ENCODE results near the gene NEK6. TPM values are rescaled to one million over a fixed set of nuclear protein-coding genes. Genes with fewer than 3 reads are reported as not detected.

The NEK6 gene
- total and polyA plus RNA-seq, 9 donors: 7.2 to 45.1 (median 22.8) TPM

DNA sequence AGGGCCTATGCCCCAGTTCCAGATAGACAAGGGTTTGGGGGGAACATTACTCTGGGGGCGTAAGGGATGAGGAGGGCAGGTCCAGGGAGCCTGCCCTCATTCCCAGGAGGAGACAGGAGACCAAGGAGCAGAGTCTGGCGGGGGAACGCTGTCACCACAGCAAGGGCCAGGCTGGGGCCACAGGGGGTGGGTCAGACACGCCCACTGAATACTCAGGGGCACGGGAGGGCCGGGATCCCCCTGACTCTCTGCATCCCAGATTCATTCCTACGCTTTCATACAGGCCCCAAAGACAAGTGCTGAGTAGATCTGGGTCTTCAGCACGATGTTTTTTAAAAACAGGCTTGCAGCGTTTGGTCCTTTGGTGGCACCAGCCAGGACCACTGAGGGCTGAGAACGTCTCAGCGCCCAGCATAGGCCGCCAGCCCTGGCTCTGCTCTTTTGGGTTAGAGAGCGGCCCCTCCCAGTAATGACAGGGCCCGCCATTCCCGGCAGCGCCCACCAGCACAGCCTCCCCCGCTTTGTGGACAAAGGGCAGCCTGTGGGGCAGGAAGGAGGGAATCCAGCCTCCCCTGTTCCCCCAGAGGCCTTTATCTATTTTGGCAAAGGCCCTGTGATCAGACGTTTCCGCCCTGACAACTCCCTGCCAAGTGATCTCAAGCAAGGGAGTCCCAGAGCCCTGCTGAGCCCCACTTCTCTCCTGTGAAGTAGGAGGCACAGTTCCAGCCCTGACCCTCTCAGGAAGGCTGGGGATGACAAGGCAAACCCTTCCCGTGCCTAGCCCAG lies 24.9 kb downstream of the NEK6 start:
- TF ChIP-seq POLR2A (IDR thresholded peaks at IDR 0.05) (peak; percentile 10), EP300 (IDR thresholded peaks at IDR 0.05) (no peak)
- TF ChIP-seq, protein P1, sequence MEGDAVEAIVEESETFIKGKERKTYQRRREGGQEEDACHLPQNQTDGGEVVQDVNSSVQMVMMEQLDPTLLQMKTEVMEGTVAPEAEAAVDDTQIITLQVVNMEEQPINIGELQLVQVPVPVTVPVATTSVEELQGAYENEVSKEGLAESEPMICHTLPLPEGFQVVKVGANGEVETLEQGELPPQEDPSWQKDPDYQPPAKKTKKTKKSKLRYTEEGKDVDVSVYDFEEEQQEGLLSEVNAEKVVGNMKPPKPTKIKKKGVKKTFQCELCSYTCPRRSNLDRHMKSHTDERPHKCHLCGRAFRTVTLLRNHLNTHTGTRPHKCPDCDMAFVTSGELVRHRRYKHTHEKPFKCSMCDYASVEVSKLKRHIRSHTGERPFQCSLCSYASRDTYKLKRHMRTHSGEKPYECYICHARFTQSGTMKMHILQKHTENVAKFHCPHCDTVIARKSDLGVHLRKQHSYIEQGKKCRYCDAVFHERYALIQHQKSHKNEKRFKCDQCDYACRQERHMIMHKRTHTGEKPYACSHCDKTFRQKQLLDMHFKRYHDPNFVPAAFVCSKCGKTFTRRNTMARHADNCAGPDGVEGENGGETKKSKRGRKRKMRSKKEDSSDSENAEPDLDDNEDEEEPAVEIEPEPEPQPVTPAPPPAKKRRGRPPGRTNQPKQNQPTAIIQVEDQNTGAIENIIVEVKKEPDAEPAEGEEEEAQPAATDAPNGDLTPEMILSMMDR (IDR thresholded peaks at IDR 0.05): no peak
- Histone ChIP-seq H3K9me3 (no peaks in the 10 kb centered on the region), H3K27ac (peak overlapping the region; percentile 58 to 75), H3K4me3 (no peak overlapping the region), H3K27me3 (no peaks in the 10 kb centered on the region), H3K36me3 (no peaks in the 10 kb centered on the region), H3K4me1 (ENCODE audit: insufficient read depth) (peaks cover 52% of the 10 kb centered on the region)
- intact Hi-C loops (cut with DNase I): loop anchor here in 1 of 4 donors (2.0 kb wide), 1 partner anchor 24 kb away; no protein-coding TSS in a partner anchor
- 18 to 29% (median 21%) methylated on average over 20 of the region's 20 CpGs for WGBS, 3 donors
- DNase-seq: peak; percentile 78 to 88 (median 81)

DNA sequence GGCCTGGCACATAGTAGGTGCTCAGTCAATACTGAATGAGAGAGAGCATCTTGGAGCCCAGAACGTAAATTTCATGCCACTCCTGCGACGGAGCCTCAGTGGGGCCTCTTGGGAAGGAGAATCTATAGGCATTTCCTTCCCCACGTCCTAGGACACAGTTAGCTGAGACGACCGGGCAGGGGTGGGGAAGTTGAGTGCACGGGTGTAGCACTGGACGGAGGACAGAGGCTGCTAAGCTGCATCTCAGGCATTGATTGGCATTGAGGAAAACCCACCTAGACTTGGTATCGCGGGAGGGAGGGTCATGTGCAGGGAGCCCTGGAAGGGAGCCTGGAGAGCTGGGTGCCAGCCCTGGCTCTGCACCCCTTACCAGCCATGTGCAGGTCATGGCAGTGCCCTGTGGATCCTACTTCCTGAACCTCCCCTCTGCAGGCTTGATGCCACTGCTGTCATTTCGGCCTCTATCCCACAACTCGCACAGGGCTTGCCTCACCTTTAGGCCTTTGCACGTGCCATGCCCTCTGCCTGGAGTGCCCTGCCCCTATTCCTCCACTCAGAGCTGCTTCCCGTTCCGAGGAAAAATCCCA lies 25.6 kb downstream of the NEK6 start:
- TF ChIP-seq, protein P1 (IDR thresholded peaks at IDR 0.05): no peak
- TF ChIP-seq POLR2A (IDR thresholded peaks at IDR 0.05) (no peak), EP300 (IDR thresholded peaks at IDR 0.05) (no peak)
- no peak overlapping the region for H3K4me3 ChIP-seq
- H3K27ac ChIP-seq: peak overlapping the region; percentile 58 to 75
- peaks cover 52% of the 10 kb centered on the region for H3K4me1 ChIP-seq (ENCODE audit: insufficient read depth)
- no peaks in the 10 kb centered on the region for H3K27me3 ChIP-seq
- H3K9me3 ChIP-seq: no peaks in the 10 kb centered on the region
- WGBS, 3 donors: 87 to 91% (median 87%) methylated on average over 15 of the region's 15 CpGs
- intact Hi-C loops (cut with DNase I): loop anchor here in 1 of 4 donors (2.0 kb wide), 1 partner anchor 25 kb away; no protein-coding TSS in a partner anchor
- DNase-seq: no peak
- no peaks in the 10 kb centered on the region for H3K36me3 ChIP-seq

DNA sequence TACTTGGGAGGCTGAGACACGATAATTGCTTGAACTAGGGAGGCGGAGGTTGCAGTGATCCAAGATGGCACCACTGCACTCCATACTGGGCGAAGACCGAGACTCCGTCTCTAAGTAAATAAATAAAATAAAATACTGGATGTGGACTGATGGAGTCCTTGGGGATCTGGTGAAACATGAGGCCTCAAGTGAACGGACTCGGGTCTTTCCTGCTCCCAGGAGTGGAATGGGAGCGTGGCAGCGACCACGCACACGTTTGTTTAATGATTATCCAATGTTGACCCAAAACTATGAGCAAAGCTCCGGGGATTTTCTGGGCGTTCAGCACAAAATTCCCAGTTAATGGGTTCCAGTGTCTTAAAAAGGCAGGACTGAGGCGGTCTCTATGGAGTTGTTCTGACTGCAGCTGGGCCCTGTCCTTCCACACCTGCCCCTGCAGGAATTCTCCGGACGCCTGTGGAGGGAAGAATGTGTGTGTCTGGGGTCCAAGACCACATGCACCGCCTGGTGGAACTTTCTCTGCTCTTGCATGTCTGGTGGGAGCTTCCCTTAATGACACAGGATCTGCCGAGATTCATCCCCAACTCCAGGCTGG lies 26.6 kb downstream of the NEK6 start:
- Histone ChIP-seq H3K36me3 (no peaks in the 10 kb centered on the region), H3K4me3 (no peak overlapping the region), H3K9me3 (no peaks in the 10 kb centered on the region), H3K27ac (peak overlapping the region; percentile 64 to 78), H3K27me3 (no peaks in the 10 kb centered on the region), H3K4me1 (ENCODE audit: insufficient read depth) (peaks cover 52% of the 10 kb centered on the region)
- intact Hi-C loops (cut with DNase I): no loop called here
- no peak for DNase-seq
- no peak for TF ChIP-seq EP300 (IDR thresholded peaks at IDR 0.05)
- no peak for TF ChIP-seq POLR2A (IDR thresholded peaks at IDR 0.05)
- TF ChIP-seq, protein P1 (IDR thresholded peaks at IDR 0.05): no peak
- WGBS, 3 donors: 71 to 83% (median 77%) methylated on average over 18 of the region's 18 CpGs

DNA sequence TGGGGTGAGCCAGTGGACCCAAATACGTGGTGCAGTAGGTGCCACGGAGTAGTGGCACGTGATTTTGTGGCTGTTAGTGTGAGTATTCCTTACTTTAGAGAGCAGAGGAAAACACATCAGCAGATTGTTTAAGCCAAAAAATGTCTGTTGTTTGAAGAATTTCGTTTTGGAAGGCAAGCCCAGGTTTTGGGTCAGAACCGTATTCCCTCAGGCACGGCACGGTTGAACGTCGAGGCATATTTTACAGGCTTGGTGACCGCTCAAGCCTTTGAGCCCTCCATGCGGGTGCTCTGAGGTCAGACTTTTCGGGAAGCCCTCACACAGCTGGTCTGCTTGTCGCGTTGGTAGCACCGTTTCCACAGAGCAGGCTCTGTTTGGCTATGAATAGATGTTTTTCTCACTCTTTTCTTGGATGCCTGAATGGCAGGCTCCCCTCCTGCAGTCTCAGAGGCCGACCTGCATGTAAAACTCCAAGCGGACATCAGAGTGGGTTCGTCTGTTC lies 27.2 kb downstream of the NEK6 start:
- TF ChIP-seq, protein P1 (IDR thresholded peaks at IDR 0.05): no peak
- WGBS, 3 donors: 19 to 20% (median 20%) methylated on average over 18 of the region's 18 CpGs
- Histone ChIP-seq H3K4me3 (no peak overlapping the region), H3K9me3 (no peaks in the 10 kb centered on the region), H3K27ac (peak overlapping the region; percentile 64 to 78), H3K4me1 (ENCODE audit: insufficient read depth) (peaks cover 46% of the 10 kb centered on the region), H3K36me3 (no peaks in the 10 kb centered on the region), H3K27me3 (no peaks in the 10 kb centered on the region)
- intact Hi-C loops (cut with DNase I): no loop called here
- DNase-seq: peak in 1 of 5 donors; percentile 58
